Progenitor cell of endocrine pancreas (in vitro differentiated cells): Measurements from ENCODE around the gene BATF. TPM values are rescaled to one million over a fixed set of nuclear protein-coding genes. Genes with fewer than 3 reads are reported as not detected.
"Not testable (repeated sequence)": the region's sequence is repeated elsewhere in the genome, so short reads cannot be mapped to it uniquely, and the experiment has no call there.

Experiments used
- DNase-seq: peaks from one replicate; pipeline ENCODE4 v3.0.0; 2021; ENCODE audit warnings: low spot score; ENCODE audit not compliant: unreplicated experiment
- H3K27ac Mint-ChIP-seq: 2 replicates; pipeline ENCODE4 v1.8.0; 2021; ENCODE audit warnings: mild to moderate bottlenecking, moderate library complexity, mixed read lengths
- H3K27me3 Mint-ChIP-seq: 2 replicates; pipeline ENCODE4 v1.8.0; 2021; ENCODE audit warnings: mixed read lengths
- H3K36me3 Mint-ChIP-seq: 2 replicates; pipeline ENCODE4 v1.8.0; 2022; ENCODE audit warnings: mixed read lengths; ENCODE audit not compliant: insufficient read depth
- H3K4me1 Mint-ChIP-seq: 2 replicates; pipeline ENCODE4 v1.8.0; 2021; ENCODE audit warnings: low read depth, mixed read lengths
- H3K4me3 Mint-ChIP-seq: 2 replicates; pipeline ENCODE4 v1.8.0; 2021; ENCODE audit warnings: low read depth, mild to moderate bottlenecking, moderate library complexity, mixed read lengths
- H3K9me3 Mint-ChIP-seq: 2 replicates; pipeline ENCODE4 v1.8.0; 2021; ENCODE audit warnings: low read depth, mixed read lengths
- CTCF ChIP-seq: fragments of 200-600 bp; sonication (generic); IDR thresholded peaks from one replicate; pipeline ENCODE4 v1.5.0; 2021; ENCODE audit warnings: antibody characterized with exemption, mild to moderate bottlenecking; ENCODE audit not compliant: unreplicated experiment
- long read RNA-seq: library from polyadenylated mRNA; unstranded; transcript quantifications from one replicate; pipeline ENCODE4 v2.0.0, GENCODE V29; 2020
- total RNA-seq: library from RNA; stranded (reverse); gene quantifications from 2 replicates; pipeline ENCODE4 v1.2.1, GENCODE V29; 2021

The BATF gene
- total RNA-seq, result 0.55 TPM in 1 of 2 replicates, not detected in the other
- long read RNA-seq, partial matches to known transcripts, result 0 of 1 reads
- long read RNA-seq, other reads (novel, unspliced or antisense), result 0 of 1 reads

GRCh38 chr14:75522224-75522982 is at the start of gene BATF:
Gene BATF (plus strand): TSS chr14:75522469. CDS start chr14:75522683, 214 bp downstream.
- H3K36me3 Mint-ChIP-seq, result no peaks in the 10 kb centered on the region
- H3K4me3 Mint-ChIP-seq, result peak within 1 kb of the TSS; percentile 10
- no peak for DNase-seq
- H3K27ac Mint-ChIP-seq, result peak within 1 kb of the TSS; percentile 70
- H3K27me3 Mint-ChIP-seq, result peaks cover 13% of the 10 kb centered on the region
- no peak for TF ChIP-seq CTCF
- H3K9me3 Mint-ChIP-seq, result no peaks in the 10 kb centered on the region
- H3K4me1 Mint-ChIP-seq, result peaks cover 28% of the 10 kb centered on the region

- H3K27me3 Mint-ChIP-seq, H3K4me1 Mint-ChIP-seq, H3K27ac Mint-ChIP-seq, H3K9me3 Mint-ChIP-seq, H3K4me3 Mint-ChIP-seq, H3K36me3 Mint-ChIP-seq, DNase-seq: not testable (repeated sequence)
Observed at GRCh38 chr14:75474127-75474526, 48.1 kb upstream of the BATF start.

GRCh38 chr14:75476274-75476995 is 45.8 kb upstream of the BATF start:
- H3K4me1 Mint-ChIP-seq, result peaks cover 1% of the 10 kb centered on the region
- peaks cover 3% of the 10 kb centered on the region for H3K27me3 Mint-ChIP-seq
- H3K4me3 Mint-ChIP-seq, result no peak overlapping the region
- H3K36me3 Mint-ChIP-seq, result peaks cover 2% of the 10 kb centered on the region
- no peak for DNase-seq
- no peak for TF ChIP-seq CTCF
- no peaks in the 10 kb centered on the region for H3K9me3 Mint-ChIP-seq
- no peak overlapping the region for H3K27ac Mint-ChIP-seq

GRCh38 chr14:75477881-75478280 is 44.4 kb upstream of the BATF start:
- no peak overlapping the region for H3K27ac Mint-ChIP-seq

GRCh38 chr14:75479770-75480600 is 42.3 kb upstream of the BATF start:
- Mint-ChIP-seq H3K27ac (no peak overlapping the region), H3K4me1 (peaks cover 6% of the 10 kb centered on the region), H3K36me3 (no peaks in the 10 kb centered on the region), H3K9me3 (no peaks in the 10 kb centered on the region), H3K27me3 (peaks cover 3% of the 10 kb centered on the region), H3K4me3 (no peak overlapping the region)
- no peak for TF ChIP-seq CTCF
- no peak for DNase-seq

More at GRCh38 chr14:75477881-75478280, 44.4 kb upstream of the BATF start:
- Mint-ChIP-seq H3K4me3 (no peak overlapping the region), H3K27me3 (peaks cover 3% of the 10 kb centered on the region), H3K9me3 (no peaks in the 10 kb centered on the region), H3K4me1 (peaks cover 1% of the 10 kb centered on the region), H3K36me3 (no peaks in the 10 kb centered on the region)
- no peak for DNase-seq
- TF ChIP-seq CTCF, result no peak
